Spleen (tissue), 7 donors: ENCODE results near the gene TOGARAM1.

Experiments used
- POLR2A ChIP-seq, 3 donors: fragments of 450-650 bp; IDR thresholded peaks; one replicate each; pipeline ENCODE4 v1.5.1; 2017; ENCODE audit warnings: antibody characterized with exemption in 3 of 3, mild to moderate bottlenecking in 1 of 3
- POLR2AphosphoS5 ChIP-seq, 3 donors: sonication (generic); formaldehyde crosslinking; IDR thresholded peaks; one replicate each; pipeline ENCODE4 v1.5.1; 2017; ENCODE audit warnings: antibody characterized with exemption in 3 of 3
- TF ChIP-seq, protein P1 (sequence below), 11 experiments: fragments of 200-600 bp in 7 of 11; fragments of 450-650 bp in 4 of 11; sonication (generic) in 4 of 11; IDR thresholded peaks in 8 of 11; conservative IDR thresholded peaks in 3 of 11; 1 replicate in 7 of 11; 2 replicates in 4 of 11; pipeline versions ENCODE4 v1.4.0 to v1.8.0; 2016 to 2021; ENCODE audit warnings: antibody characterized with exemption in 11 of 11, inconsistent platforms in 4 of 11, mild to moderate bottlenecking in 1 of 11
- donor health status: DM: no; HTN: no; CAD: no; lungs with moderate emphysema.
- donor health status: DM: no; HTN: no; CAD: no.
- donor health status: DM: no; HTN: no; CAD: no.

DNA sequence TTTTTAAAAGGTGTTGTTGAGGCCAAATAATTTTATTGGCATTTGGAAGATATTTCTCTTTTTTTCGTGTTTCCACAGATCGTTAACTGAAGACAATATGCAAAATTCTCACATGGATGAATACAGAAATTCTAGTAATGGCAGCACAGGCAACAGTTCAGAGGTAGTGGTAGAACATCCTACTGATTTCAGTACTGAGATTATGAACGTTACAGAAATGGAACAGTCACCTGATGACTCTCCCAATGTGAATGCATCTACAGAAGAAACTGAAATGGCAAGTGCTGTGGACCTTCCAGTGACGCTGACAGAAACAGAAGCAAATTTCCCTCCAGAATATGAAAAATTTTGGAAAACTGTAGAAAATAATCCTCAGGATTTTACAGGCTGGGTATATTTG is 133.2 kb downstream of the TOGARAM1 start:
- TF ChIP-seq POLR2A (IDR thresholded peaks at IDR 0.05) = no peak
- TF ChIP-seq, protein P1, sequence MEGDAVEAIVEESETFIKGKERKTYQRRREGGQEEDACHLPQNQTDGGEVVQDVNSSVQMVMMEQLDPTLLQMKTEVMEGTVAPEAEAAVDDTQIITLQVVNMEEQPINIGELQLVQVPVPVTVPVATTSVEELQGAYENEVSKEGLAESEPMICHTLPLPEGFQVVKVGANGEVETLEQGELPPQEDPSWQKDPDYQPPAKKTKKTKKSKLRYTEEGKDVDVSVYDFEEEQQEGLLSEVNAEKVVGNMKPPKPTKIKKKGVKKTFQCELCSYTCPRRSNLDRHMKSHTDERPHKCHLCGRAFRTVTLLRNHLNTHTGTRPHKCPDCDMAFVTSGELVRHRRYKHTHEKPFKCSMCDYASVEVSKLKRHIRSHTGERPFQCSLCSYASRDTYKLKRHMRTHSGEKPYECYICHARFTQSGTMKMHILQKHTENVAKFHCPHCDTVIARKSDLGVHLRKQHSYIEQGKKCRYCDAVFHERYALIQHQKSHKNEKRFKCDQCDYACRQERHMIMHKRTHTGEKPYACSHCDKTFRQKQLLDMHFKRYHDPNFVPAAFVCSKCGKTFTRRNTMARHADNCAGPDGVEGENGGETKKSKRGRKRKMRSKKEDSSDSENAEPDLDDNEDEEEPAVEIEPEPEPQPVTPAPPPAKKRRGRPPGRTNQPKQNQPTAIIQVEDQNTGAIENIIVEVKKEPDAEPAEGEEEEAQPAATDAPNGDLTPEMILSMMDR (IDR thresholded peaks at IDR 0.05 in 8 of 11, conservative IDR thresholded peaks at IDR 0.05 in 3 of 11) = no peak
- TF ChIP-seq POLR2AphosphoS5 (IDR thresholded peaks at IDR 0.05) = no peak
